Activated CD4-positive, alpha-beta T cell treated with anti-CD3 and anti-CD28 coated beads, Interleukin-2, amount 10 ng/mL, durations not matched to agents 24 days and 14 days (primary cell): ENCODE data around the gene OR13C5. TPM values are rescaled to one million over a fixed set of nuclear protein-coding genes. Genes with fewer than 3 reads are reported as not detected.
"Not testable (repeated sequence)": the region's sequence is repeated elsewhere in the genome, so short reads cannot be mapped to it uniquely, and the experiment has no call there.

Experiments used
- DNase-seq: peaks from one replicate; pipeline ENCODE4 v3.0.0; 2022
- H3K27ac Mint-ChIP-seq: one replicate; pipeline ENCODE4 v1.8.0; 2022; ENCODE audit warnings: mild to moderate bottlenecking, mixed read lengths
- H3K27me3 Mint-ChIP-seq: one replicate; pipeline ENCODE4 v1.8.0; 2022; ENCODE audit warnings: mixed read lengths
- H3K36me3 Mint-ChIP-seq: one replicate; pipeline ENCODE4 v1.8.0; 2022; ENCODE audit warnings: low read depth, mild to moderate bottlenecking, mixed read lengths
- H3K4me1 Mint-ChIP-seq: one replicate; pipeline ENCODE4 v1.8.0; 2021; ENCODE audit warnings: mixed read lengths
- H3K4me3 Mint-ChIP-seq: one replicate; pipeline ENCODE4 v1.8.0; 2022; ENCODE audit warnings: mild to moderate bottlenecking, moderate library complexity, mixed read lengths
- H3K9me3 Mint-ChIP-seq: one replicate; pipeline ENCODE4 v1.8.0; 2021; ENCODE audit warnings: mixed read lengths
- intact Hi-C: fragments of 100-400 bp; cut with micrococcal nuclease; formaldehyde crosslinking; loops from one replicate; pipeline ENCODE4 v1.15.1; 2023
- total RNA-seq: library from RNA; stranded (reverse); gene quantifications from 2 replicates; pipeline ENCODE4 v1.2.3, GENCODE V29; 2022

Gene OR13C5
- total RNA-seq, result not detected in 2 replicates

GRCh38 chr9:104599313-104599712 is at the start of gene OR13C5:
TSS of gene OR13C5 (minus strand) at chr9:104599413. CDS start at chr9:104599413, 0 bp downstream.
- DNase-seq, H3K36me3 Mint-ChIP-seq, H3K4me3 Mint-ChIP-seq, H3K27me3 Mint-ChIP-seq, intact Hi-C loops, H3K9me3 Mint-ChIP-seq, H3K27ac Mint-ChIP-seq, H3K4me1 Mint-ChIP-seq: not testable (repeated sequence)

GRCh38 chr9:104635456-104635855 is 36.2 kb upstream of the OR13C5 start:
- no peak overlapping the region for H3K4me3 Mint-ChIP-seq
- no peaks in the 10 kb centered on the region for H3K4me1 Mint-ChIP-seq
- H3K9me3 Mint-ChIP-seq, result peaks cover 4% of the 10 kb centered on the region
- no peak for DNase-seq
- intact Hi-C loops, result no loop called here
- no peak overlapping the region for H3K27ac Mint-ChIP-seq
- H3K36me3 Mint-ChIP-seq, result no peaks in the 10 kb centered on the region
- H3K27me3 Mint-ChIP-seq, result no peaks in the 10 kb centered on the region

- Mint-ChIP-seq H3K4me3 (no peak overlapping the region), H3K4me1 (no peaks in the 10 kb centered on the region), H3K27me3 (no peaks in the 10 kb centered on the region), H3K9me3 (peaks cover 4% of the 10 kb centered on the region), H3K36me3 (no peaks in the 10 kb centered on the region), H3K27ac (no peak overlapping the region)
- no peak for DNase-seq
- intact Hi-C loops, result no loop called here
Observed at GRCh38 chr9:104633976-104634520, 34.8 kb upstream of the OR13C5 start.

GRCh38 chr9:104625964-104626363 is 26.8 kb upstream of the OR13C5 start:
- H3K36me3 Mint-ChIP-seq, H3K27me3 Mint-ChIP-seq, H3K4me1 Mint-ChIP-seq, intact Hi-C loops, H3K27ac Mint-ChIP-seq, H3K9me3 Mint-ChIP-seq, DNase-seq, H3K4me3 Mint-ChIP-seq: not testable (repeated sequence)

- H3K27ac Mint-ChIP-seq, result no peak within 1 kb of the TSS
- no peak within 1 kb of the TSS for H3K4me3 Mint-ChIP-seq
- H3K27me3 Mint-ChIP-seq, result no peaks in the 10 kb centered on the region
- DNase-seq, result no peak
- H3K9me3 Mint-ChIP-seq, result no peaks in the 10 kb centered on the region
- no peaks in the 10 kb centered on the region for H3K36me3 Mint-ChIP-seq
- intact Hi-C loops, result no loop called here
- no peaks in the 10 kb centered on the region for H3K4me1 Mint-ChIP-seq
Observed at GRCh38 chr9:104618104-104618503, 18.9 kb upstream of the OR13C5 start, which contains the start of gene OR13C9. TSS of gene OR13C9 (minus strand) at chr9:104618204. CDS start at chr9:104618204, 0 bp downstream.

GRCh38 chr9:104617418-104617817 is 18.2 kb upstream of the OR13C5 start:
- no peaks in the 10 kb centered on the region for H3K9me3 Mint-ChIP-seq

GRCh38 chr9:104611213-104611612 is 12.0 kb upstream of the OR13C5 start:
- Mint-ChIP-seq H3K27me3 (no peaks in the 10 kb centered on the region), H3K4me3 (no peak overlapping the region), H3K9me3 (no peaks in the 10 kb centered on the region), H3K36me3 (no peaks in the 10 kb centered on the region), H3K4me1 (no peaks in the 10 kb centered on the region), H3K27ac (no peak overlapping the region)
- no peak for DNase-seq
- intact Hi-C loops, result no loop called here

More at GRCh38 chr9:104617418-104617817, 18.2 kb upstream of the OR13C5 start:
- H3K4me3 Mint-ChIP-seq, result no peak overlapping the region
- H3K27me3 Mint-ChIP-seq, result no peaks in the 10 kb centered on the region
- intact Hi-C loops, result no loop called here
- H3K27ac Mint-ChIP-seq, result no peak overlapping the region
- H3K36me3 Mint-ChIP-seq, result no peaks in the 10 kb centered on the region
- no peaks in the 10 kb centered on the region for H3K4me1 Mint-ChIP-seq
- DNase-seq, result no peak

GRCh38 chr9:104608336-104608735 is 9.1 kb upstream of the OR13C5 start:
- Mint-ChIP-seq H3K9me3 (no peaks in the 10 kb centered on the region), H3K36me3 (no peaks in the 10 kb centered on the region), H3K4me3 (no peak overlapping the region), H3K27ac (no peak overlapping the region), H3K27me3 (no peaks in the 10 kb centered on the region), H3K4me1 (no peaks in the 10 kb centered on the region)
- intact Hi-C loops, result no loop called here
- DNase-seq, result no peak

- H3K9me3 Mint-ChIP-seq, result no peaks in the 10 kb centered on the region
- intact Hi-C loops, result no loop called here
- H3K4me1 Mint-ChIP-seq, result no peaks in the 10 kb centered on the region
- no peak overlapping the region for H3K27ac Mint-ChIP-seq
- no peaks in the 10 kb centered on the region for H3K27me3 Mint-ChIP-seq
- no peak overlapping the region for H3K4me3 Mint-ChIP-seq
- no peaks in the 10 kb centered on the region for H3K36me3 Mint-ChIP-seq
- DNase-seq, result no peak
Observed at GRCh38 chr9:104606152-104606551, 6.9 kb upstream of the OR13C5 start.

GRCh38 chr9:104605527-104605926 is 6.3 kb upstream of the OR13C5 start, which contains the start of gene OR13C2:
TSS of gene OR13C2 (minus strand) at chr9:104605627. CDS start at chr9:104605627, 0 bp downstream.
- H3K27ac Mint-ChIP-seq, H3K9me3 Mint-ChIP-seq, DNase-seq, H3K4me3 Mint-ChIP-seq, H3K27me3 Mint-ChIP-seq, H3K4me1 Mint-ChIP-seq, H3K36me3 Mint-ChIP-seq, intact Hi-C loops: not testable (repeated sequence)

GRCh38 chr9:104604801-104605200 is 5.6 kb upstream of the OR13C5 start:
- Mint-ChIP-seq H3K27me3 (no peaks in the 10 kb centered on the region), H3K4me3 (no peak overlapping the region), H3K36me3 (no peaks in the 10 kb centered on the region), H3K4me1 (no peaks in the 10 kb centered on the region), H3K9me3 (no peaks in the 10 kb centered on the region), H3K27ac (no peak overlapping the region)
- DNase-seq, result no peak
- intact Hi-C loops, result no loop called here

- DNase-seq, H3K9me3 Mint-ChIP-seq, H3K27ac Mint-ChIP-seq, H3K4me1 Mint-ChIP-seq, H3K27me3 Mint-ChIP-seq, H3K4me3 Mint-ChIP-seq, H3K36me3 Mint-ChIP-seq, intact Hi-C loops: not testable (repeated sequence)
Observed at GRCh38 chr9:104598749-104599148, 464 bp downstream of the OR13C5 start.

GRCh38 chr9:104589626-104590025 is 9.6 kb downstream of the OR13C5 start:
- Mint-ChIP-seq H3K4me1 (no peaks in the 10 kb centered on the region), H3K9me3 (no peaks in the 10 kb centered on the region), H3K36me3 (no peaks in the 10 kb centered on the region), H3K27me3 (no peaks in the 10 kb centered on the region), H3K27ac (no peak overlapping the region), H3K4me3 (no peak overlapping the region)
- no peak for DNase-seq
- intact Hi-C loops, result no loop called here

- no peak for DNase-seq
- no peaks in the 10 kb centered on the region for H3K27me3 Mint-ChIP-seq
- H3K9me3 Mint-ChIP-seq, result no peaks in the 10 kb centered on the region
- H3K4me3 Mint-ChIP-seq, result no peak overlapping the region
- H3K27ac Mint-ChIP-seq, result no peak overlapping the region
- H3K4me1 Mint-ChIP-seq, result no peaks in the 10 kb centered on the region
- intact Hi-C loops, result no loop called here
- no peaks in the 10 kb centered on the region for H3K36me3 Mint-ChIP-seq
Observed at GRCh38 chr9:104586496-104587180, 12.6 kb downstream of the OR13C5 start.

- Mint-ChIP-seq H3K9me3 (no peaks in the 10 kb centered on the region), H3K27me3 (no peaks in the 10 kb centered on the region), H3K27ac (no peak overlapping the region), H3K36me3 (no peaks in the 10 kb centered on the region), H3K4me1 (no peaks in the 10 kb centered on the region), H3K4me3 (no peak overlapping the region)
- no peak for DNase-seq
- intact Hi-C loops, result no loop called here
Observed at GRCh38 chr9:104580562-104580961, 18.7 kb downstream of the OR13C5 start.
